ENCODE measurements around the gene SERTM2.

- TF ChIP-seq, protein P1, sequence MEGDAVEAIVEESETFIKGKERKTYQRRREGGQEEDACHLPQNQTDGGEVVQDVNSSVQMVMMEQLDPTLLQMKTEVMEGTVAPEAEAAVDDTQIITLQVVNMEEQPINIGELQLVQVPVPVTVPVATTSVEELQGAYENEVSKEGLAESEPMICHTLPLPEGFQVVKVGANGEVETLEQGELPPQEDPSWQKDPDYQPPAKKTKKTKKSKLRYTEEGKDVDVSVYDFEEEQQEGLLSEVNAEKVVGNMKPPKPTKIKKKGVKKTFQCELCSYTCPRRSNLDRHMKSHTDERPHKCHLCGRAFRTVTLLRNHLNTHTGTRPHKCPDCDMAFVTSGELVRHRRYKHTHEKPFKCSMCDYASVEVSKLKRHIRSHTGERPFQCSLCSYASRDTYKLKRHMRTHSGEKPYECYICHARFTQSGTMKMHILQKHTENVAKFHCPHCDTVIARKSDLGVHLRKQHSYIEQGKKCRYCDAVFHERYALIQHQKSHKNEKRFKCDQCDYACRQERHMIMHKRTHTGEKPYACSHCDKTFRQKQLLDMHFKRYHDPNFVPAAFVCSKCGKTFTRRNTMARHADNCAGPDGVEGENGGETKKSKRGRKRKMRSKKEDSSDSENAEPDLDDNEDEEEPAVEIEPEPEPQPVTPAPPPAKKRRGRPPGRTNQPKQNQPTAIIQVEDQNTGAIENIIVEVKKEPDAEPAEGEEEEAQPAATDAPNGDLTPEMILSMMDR (IDR thresholded peaks at IDR 0.05; ENCODE audit: poor library complexity) = no peak
- TF ChIP-seq EZH2 (IDR thresholded peaks at IDR 0.05; ENCODE audit: borderline replicate concordance) = no peak
- no peak for TF ChIP-seq EZH2phosphoT487 (IDR thresholded peaks at IDR 0.05; ENCODE audit: low read depth, severe bottlenecking, unreplicated experiment)
These were observed 7.8 kb downstream of the SERTM2 start for GRCh38 chrX:111519215-111519614.

Data from hepatocyte (in vitro differentiated cells).